Measurements from ENCODE around the gene ARAP3.
"Not testable (repeated sequence)": the region's sequence is repeated elsewhere in the genome, so short reads cannot be mapped to it uniquely, and the experiment has no call there.

The ARAP3 gene, protein sequence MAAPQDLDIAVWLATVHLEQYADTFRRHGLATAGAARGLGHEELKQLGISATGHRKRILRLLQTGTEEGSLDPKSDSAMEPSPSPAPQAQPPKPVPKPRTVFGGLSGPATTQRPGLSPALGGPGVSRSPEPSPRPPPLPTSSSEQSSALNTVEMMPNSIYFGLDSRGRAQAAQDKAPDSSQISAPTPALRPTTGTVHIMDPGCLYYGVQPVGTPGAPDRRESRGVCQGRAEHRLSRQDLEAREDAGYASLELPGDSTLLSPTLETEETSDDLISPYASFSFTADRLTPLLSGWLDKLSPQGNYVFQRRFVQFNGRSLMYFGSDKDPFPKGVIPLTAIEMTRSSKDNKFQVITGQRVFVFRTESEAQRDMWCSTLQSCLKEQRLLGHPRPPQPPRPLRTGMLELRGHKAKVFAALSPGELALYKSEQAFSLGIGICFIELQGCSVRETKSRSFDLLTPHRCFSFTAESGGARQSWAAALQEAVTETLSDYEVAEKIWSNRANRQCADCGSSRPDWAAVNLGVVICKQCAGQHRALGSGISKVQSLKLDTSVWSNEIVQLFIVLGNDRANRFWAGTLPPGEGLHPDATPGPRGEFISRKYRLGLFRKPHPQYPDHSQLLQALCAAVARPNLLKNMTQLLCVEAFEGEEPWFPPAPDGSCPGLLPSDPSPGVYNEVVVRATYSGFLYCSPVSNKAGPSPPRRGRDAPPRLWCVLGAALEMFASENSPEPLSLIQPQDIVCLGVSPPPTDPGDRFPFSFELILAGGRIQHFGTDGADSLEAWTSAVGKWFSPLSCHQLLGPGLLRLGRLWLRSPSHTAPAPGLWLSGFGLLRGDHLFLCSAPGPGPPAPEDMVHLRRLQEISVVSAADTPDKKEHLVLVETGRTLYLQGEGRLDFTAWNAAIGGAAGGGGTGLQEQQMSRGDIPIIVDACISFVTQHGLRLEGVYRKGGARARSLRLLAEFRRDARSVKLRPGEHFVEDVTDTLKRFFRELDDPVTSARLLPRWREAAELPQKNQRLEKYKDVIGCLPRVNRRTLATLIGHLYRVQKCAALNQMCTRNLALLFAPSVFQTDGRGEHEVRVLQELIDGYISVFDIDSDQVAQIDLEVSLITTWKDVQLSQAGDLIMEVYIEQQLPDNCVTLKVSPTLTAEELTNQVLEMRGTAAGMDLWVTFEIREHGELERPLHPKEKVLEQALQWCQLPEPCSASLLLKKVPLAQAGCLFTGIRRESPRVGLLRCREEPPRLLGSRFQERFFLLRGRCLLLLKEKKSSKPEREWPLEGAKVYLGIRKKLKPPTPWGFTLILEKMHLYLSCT (N-terminal part only)

DNA sequence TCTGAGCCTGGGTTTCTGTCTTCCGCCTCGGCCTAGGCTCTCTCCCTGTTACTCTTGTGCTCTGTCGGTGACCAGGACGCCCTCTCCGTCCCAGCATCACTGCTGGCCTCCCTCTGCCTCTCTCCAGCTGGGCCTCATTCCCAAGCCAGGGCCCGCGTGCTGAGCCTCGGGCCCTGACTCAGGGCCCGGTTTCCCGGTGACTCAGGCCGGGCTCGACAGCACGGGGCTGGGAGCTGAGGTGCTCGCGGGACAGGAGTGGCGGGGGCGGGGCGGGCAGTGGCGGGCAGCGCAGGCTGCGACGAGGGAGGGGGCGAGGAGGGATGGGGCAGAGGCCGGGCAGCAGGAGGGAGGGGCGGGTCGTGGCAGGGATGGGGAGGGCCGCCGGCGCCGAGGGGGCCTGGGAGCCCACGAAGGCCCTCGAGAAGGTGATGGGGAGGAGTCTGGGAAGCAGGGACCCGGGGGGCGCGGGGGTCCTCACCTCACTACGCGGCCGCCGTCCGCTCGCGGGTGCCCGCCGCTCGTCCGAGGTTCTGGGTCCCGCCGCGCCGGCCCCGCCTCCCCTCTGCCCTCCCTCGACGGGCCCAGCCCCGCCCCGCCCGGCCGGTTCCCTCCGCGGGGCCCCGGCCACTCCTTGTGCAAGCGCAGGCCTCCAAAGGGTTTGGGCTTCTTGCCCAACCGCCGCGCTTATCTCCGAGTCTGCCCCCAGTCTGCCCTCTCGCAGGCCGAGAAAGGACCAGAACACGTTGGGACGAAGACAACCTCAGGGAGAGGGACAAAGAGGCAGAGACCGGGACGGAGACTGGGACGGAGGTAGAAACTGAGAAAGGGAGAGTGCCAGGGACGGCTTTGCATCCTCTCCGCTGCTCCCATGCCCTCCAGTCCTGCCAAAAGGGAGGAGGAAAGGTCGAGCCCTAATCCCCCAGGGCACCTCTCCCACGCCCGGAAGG, at the start of gene ARAP3:
Gene ARAP3 (minus strand): TSS at position 536 of the 947 bp plus-strand sequence. CDS start 1,744 bp downstream, outside the sequence.
- no peaks in the 10 kb centered on the region for H3K36me3 ChIP-seq (ENCODE audit: control insufficient read depth in 2 of 2, insufficient read depth in 2 of 2, low read length in 2 of 2)
- H3K4me1 ChIP-seq (ENCODE audit: control insufficient read depth, insufficient read depth, low read length): peaks cover 20% of the 10 kb centered on the region
- peak within 1 kb of the TSS; percentile 54 to 64 for H3K9ac ChIP-seq (ENCODE audit: low read length in 2 of 2)
- H3K27me3 ChIP-seq (ENCODE audit: control insufficient read depth in 1 of 2, insufficient read depth in 2 of 2, low read length in 2 of 2): peaks cover 0 to 4% of the 10 kb centered on the region in 2 donors
- peak within 1 kb of the TSS; percentile 19 for H3K27ac ChIP-seq (ENCODE audit: low read length)
- no peaks in the 10 kb centered on the region for H3K9me3 ChIP-seq (ENCODE audit: control insufficient read depth in 2 of 2, low read length in 2 of 2)
- peak within 1 kb of the TSS; percentile 60 to 66 for H3K4me3 ChIP-seq (ENCODE audit: low read length in 2 of 2)

- Histone ChIP-seq H3K4me1 (ENCODE audit: control insufficient read depth, insufficient read depth, low read length) (no peaks in the 10 kb centered on the region), H3K36me3 (ENCODE audit: control insufficient read depth in 2 of 2, insufficient read depth in 2 of 2, low read length in 2 of 2) (no peaks in the 10 kb centered on the region), H3K27me3 (ENCODE audit: control insufficient read depth in 1 of 2, insufficient read depth in 2 of 2, low read length in 2 of 2) (peaks cover 0 to 9% of the 10 kb centered on the region in 2 donors), H3K27ac (ENCODE audit: low read length) (no peak overlapping the region), H3K4me3 (ENCODE audit: low read length in 2 of 2) (no peak overlapping the region), H3K9me3 (ENCODE audit: control insufficient read depth in 2 of 2, low read length in 2 of 2) (no peaks in the 10 kb centered on the region), H3K9ac (ENCODE audit: low read length in 2 of 2) (no peak overlapping the region)
These were observed 47.5 kb upstream of the ARAP3 start for GRCh38 chr5:141729387-141730006.

- no peak overlapping the region for H3K9ac ChIP-seq (ENCODE audit: low read length in 2 of 2)
- no peaks in the 10 kb centered on the region for H3K36me3 ChIP-seq (ENCODE audit: control insufficient read depth in 2 of 2, insufficient read depth in 2 of 2, low read length in 2 of 2)
- no peak overlapping the region for H3K27ac ChIP-seq (ENCODE audit: low read length)
- H3K27me3 ChIP-seq (ENCODE audit: control insufficient read depth in 1 of 2, insufficient read depth in 2 of 2, low read length in 2 of 2): peaks cover 0 to 7% of the 10 kb centered on the region in 2 donors
- H3K4me3 ChIP-seq (ENCODE audit: low read length in 2 of 2): no peak overlapping the region
- peaks cover 0 to 3% of the 10 kb centered on the region in 2 donors for H3K9me3 ChIP-seq (ENCODE audit: control insufficient read depth in 2 of 2, low read length in 2 of 2)
- H3K4me1 ChIP-seq (ENCODE audit: control insufficient read depth, insufficient read depth, low read length): no peaks in the 10 kb centered on the region
These were observed 43.9 kb upstream of the ARAP3 start for GRCh38 chr5:141725891-141726290.

- not testable (repeated sequence) for H3K36me3 ChIP-seq (ENCODE audit: control insufficient read depth in 2 of 2, insufficient read depth in 2 of 2, low read length in 2 of 2); H3K27me3 ChIP-seq (ENCODE audit: control insufficient read depth in 1 of 2, insufficient read depth in 2 of 2, low read length in 2 of 2); H3K4me3 ChIP-seq (ENCODE audit: low read length in 2 of 2); H3K9ac ChIP-seq (ENCODE audit: low read length in 2 of 2); H3K27ac ChIP-seq (ENCODE audit: low read length); H3K9me3 ChIP-seq (ENCODE audit: control insufficient read depth in 2 of 2, low read length in 2 of 2); H3K4me1 ChIP-seq (ENCODE audit: control insufficient read depth, insufficient read depth, low read length)
These were observed 43.1 kb upstream of the ARAP3 start for GRCh38 chr5:141725174-141725573.

DNA sequence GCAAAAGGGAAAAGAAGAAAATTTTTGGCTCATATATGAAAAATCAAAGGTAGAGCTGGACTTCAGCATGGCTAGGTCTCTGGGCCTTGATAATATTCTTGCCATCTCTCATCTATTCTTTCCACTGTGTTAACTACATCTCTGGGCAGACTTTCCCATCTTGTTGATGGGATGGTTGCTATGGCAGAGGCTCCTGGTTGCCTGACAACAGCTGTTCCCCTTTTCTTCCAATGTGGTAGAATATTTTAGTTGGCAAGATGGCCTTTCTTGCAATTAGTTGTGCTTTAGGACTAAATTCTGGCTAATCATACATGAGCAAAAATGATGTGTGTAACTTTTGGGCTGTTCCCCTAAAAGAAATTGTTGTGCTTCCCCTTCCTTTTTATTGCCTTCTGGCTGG, 40.2 kb upstream of the ARAP3 start:
- Histone ChIP-seq H3K9me3 (ENCODE audit: control insufficient read depth in 2 of 2, low read length in 2 of 2) (peaks cover 0 to 4% of the 10 kb centered on the region in 2 donors), H3K27ac (ENCODE audit: low read length) (no peak overlapping the region), H3K36me3 (ENCODE audit: control insufficient read depth in 2 of 2, insufficient read depth in 2 of 2, low read length in 2 of 2) (no peaks in the 10 kb centered on the region), H3K9ac (ENCODE audit: low read length in 2 of 2) (no peak overlapping the region), H3K4me1 (ENCODE audit: control insufficient read depth, insufficient read depth, low read length) (no peaks in the 10 kb centered on the region), H3K4me3 (ENCODE audit: low read length in 2 of 2) (no peak overlapping the region), H3K27me3 (ENCODE audit: control insufficient read depth in 1 of 2, insufficient read depth in 2 of 2, low read length in 2 of 2) (peaks cover 6 to 9% of the 10 kb centered on the region in 2 donors)

GRCh38 chr5:141717043-141717442, 35.0 kb upstream of the ARAP3 start:
- H3K9me3 ChIP-seq (ENCODE audit: control insufficient read depth in 2 of 2, low read length in 2 of 2): peaks cover 0 to 4% of the 10 kb centered on the region in 2 donors
- H3K36me3 ChIP-seq (ENCODE audit: control insufficient read depth in 2 of 2, insufficient read depth in 2 of 2, low read length in 2 of 2): no peaks in the 10 kb centered on the region
- no peaks in the 10 kb centered on the region for H3K4me1 ChIP-seq (ENCODE audit: control insufficient read depth, insufficient read depth, low read length)
- peaks cover 7 to 23% of the 10 kb centered on the region in 2 donors for H3K27me3 ChIP-seq (ENCODE audit: control insufficient read depth in 1 of 2, insufficient read depth in 2 of 2, low read length in 2 of 2)
- H3K4me3 ChIP-seq (ENCODE audit: low read length in 2 of 2): no peak overlapping the region
- H3K9ac ChIP-seq (ENCODE audit: low read length in 2 of 2): no peak overlapping the region
- H3K27ac ChIP-seq (ENCODE audit: low read length): no peak overlapping the region

- no peak overlapping the region for H3K27ac ChIP-seq (ENCODE audit: low read length)
- peaks cover 7 to 24% of the 10 kb centered on the region in 2 donors for H3K27me3 ChIP-seq (ENCODE audit: control insufficient read depth in 1 of 2, insufficient read depth in 2 of 2, low read length in 2 of 2)
- H3K9me3 ChIP-seq (ENCODE audit: control insufficient read depth in 2 of 2, low read length in 2 of 2): peaks cover 0 to 4% of the 10 kb centered on the region in 2 donors
- no peaks in the 10 kb centered on the region for H3K4me1 ChIP-seq (ENCODE audit: control insufficient read depth, insufficient read depth, low read length)
- H3K9ac ChIP-seq (ENCODE audit: low read length in 2 of 2): no peak overlapping the region
- no peaks in the 10 kb centered on the region for H3K36me3 ChIP-seq (ENCODE audit: control insufficient read depth in 2 of 2, insufficient read depth in 2 of 2, low read length in 2 of 2)
- no peak overlapping the region for H3K4me3 ChIP-seq (ENCODE audit: low read length in 2 of 2)
These were observed 34.4 kb upstream of the ARAP3 start for GRCh38 chr5:141716468-141716867.

DNA sequence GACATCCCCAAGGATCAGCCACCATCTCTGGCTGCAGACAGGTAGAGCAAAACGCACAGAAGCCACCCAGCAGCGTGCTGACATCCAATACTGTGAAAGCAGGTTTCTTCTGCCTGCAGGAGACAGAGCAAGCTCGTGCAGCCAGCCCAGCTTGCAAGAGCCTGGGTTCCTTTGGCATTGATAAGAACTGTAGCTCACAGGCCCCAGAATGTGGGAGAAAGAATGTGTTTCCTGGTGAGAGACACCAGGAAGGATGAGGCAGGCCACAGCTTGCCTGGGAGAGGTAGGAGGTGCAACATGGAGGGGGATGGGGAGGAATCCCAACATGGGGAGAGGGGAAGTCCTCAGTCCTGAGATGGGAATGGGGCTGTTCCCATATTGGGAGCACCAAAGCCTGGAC, 34.0 kb upstream of the ARAP3 start:
- Histone ChIP-seq H3K9me3 (ENCODE audit: control insufficient read depth in 2 of 2, low read length in 2 of 2) (peaks cover 0 to 2% of the 10 kb centered on the region in 2 donors), H3K27me3 (ENCODE audit: control insufficient read depth in 1 of 2, insufficient read depth in 2 of 2, low read length in 2 of 2) (peaks cover 7 to 28% of the 10 kb centered on the region in 2 donors), H3K4me1 (ENCODE audit: control insufficient read depth, insufficient read depth, low read length) (no peaks in the 10 kb centered on the region), H3K9ac (ENCODE audit: low read length in 2 of 2) (no peak overlapping the region), H3K4me3 (ENCODE audit: low read length in 2 of 2) (no peak overlapping the region), H3K27ac (ENCODE audit: low read length) (no peak overlapping the region), H3K36me3 (ENCODE audit: control insufficient read depth in 2 of 2, insufficient read depth in 2 of 2, low read length in 2 of 2) (no peaks in the 10 kb centered on the region)

- Histone ChIP-seq H3K9ac (ENCODE audit: low read length in 2 of 2) (no peak overlapping the region), H3K9me3 (ENCODE audit: control insufficient read depth in 2 of 2, low read length in 2 of 2) (no peaks in the 10 kb centered on the region), H3K27me3 (ENCODE audit: control insufficient read depth in 1 of 2, insufficient read depth in 2 of 2, low read length in 2 of 2) (peaks cover 7 to 28% of the 10 kb centered on the region in 2 donors), H3K4me1 (ENCODE audit: control insufficient read depth, insufficient read depth, low read length) (no peaks in the 10 kb centered on the region), H3K36me3 (ENCODE audit: control insufficient read depth in 2 of 2, insufficient read depth in 2 of 2, low read length in 2 of 2) (no peaks in the 10 kb centered on the region), H3K27ac (ENCODE audit: low read length) (no peak overlapping the region), H3K4me3 (ENCODE audit: low read length in 2 of 2) (no peak overlapping the region)
These were observed 33.4 kb upstream of the ARAP3 start for GRCh38 chr5:141715346-141715905.

All from stomach smooth muscle (tissue), 2 donors.